M059J (cell line): ENCODE measurements around the gene NOXA1. TPM values are rescaled to one million over a fixed set of nuclear protein-coding genes. Genes with fewer than 3 reads are reported as not detected.

ENCODE experiments used
- total RNA-seq: library from RNA; depleted of rRNA; stranded (reverse); fragments of >200 nt; shearing (Covaris generic); gene quantifications from 2 replicates; pipeline ENCODE4 v1.2.3, GENCODE V29; 2014; rRNA removed

The NOXA1 gene
- total RNA-seq, 1 experiment from 2014 or later, result not detected

Other genes starting within 250 kb of the NOXA1 start
- gene ANAPC2, start 234.8 kb upstream of the NOXA1 start, total RNA-seq, result 8.6 and 17.6 TPM in 2 replicates
- gene SSNA1, start 234.7 kb upstream of the NOXA1 start, total RNA-seq, result 99.7 and 110 TPM in 2 replicates
- 4.5 and 8.5 TPM in 2 replicates for gene TPRN, start 222.7 kb upstream of the NOXA1 start, total RNA-seq
- gene TMEM203, start 217.7 kb upstream of the NOXA1 start, total RNA-seq, result 68.2 and 68.9 TPM in 2 replicates
- gene NDOR1, start 217.7 kb upstream of the NOXA1 start, total RNA-seq, result 14.9 and 17.6 TPM in 2 replicates
- 0.39 TPM in 1 of 2 replicates, not detected in the other for gene RNF208, start 201.2 kb upstream of the NOXA1 start, total RNA-seq
- 0.44 and 1.0 TPM in 2 replicates for gene CYSRT1, start 198.2 kb upstream of the NOXA1 start, total RNA-seq
- not detected in 2 replicates for gene RNF224, start 195.9 kb upstream of the NOXA1 start, total RNA-seq
- 0.10 TPM in 1 of 2 replicates, not detected in the other for gene SLC34A3, start 192.5 kb upstream of the NOXA1 start, total RNA-seq
- gene TUBB4B, start 182.1 kb upstream of the NOXA1 start, total RNA-seq, result 273 and 381 TPM in 2 replicates
- gene STPG3, start 172.1 kb upstream of the NOXA1 start, total RNA-seq, result not detected in 2 replicates
- gene NELFB, start 168.1 kb upstream of the NOXA1 start, total RNA-seq, result 41.8 and 73.9 TPM in 2 replicates
- gene TOR4A, start 145.7 kb upstream of the NOXA1 start, total RNA-seq, result 1.7 TPM in 2 replicates
- not detected in 2 replicates for gene NRARP, start 121.1 kb upstream of the NOXA1 start, total RNA-seq
- gene EXD3, start 231 bp upstream of the NOXA1 start, total RNA-seq, result 1.6 and 2.7 TPM in 2 replicates
- not detected in 2 replicates for gene ENTPD8, start 18.0 kb downstream of the NOXA1 start, total RNA-seq
- 11.8 and 24.0 TPM in 2 replicates for gene NSMF, start 35.9 kb downstream of the NOXA1 start, total RNA-seq
- 0.27 TPM in 1 of 2 replicates, not detected in the other for gene PNPLA7, start 127.0 kb downstream of the NOXA1 start, total RNA-seq
- gene MRPL41, start 128.5 kb downstream of the NOXA1 start, total RNA-seq, result 53.7 and 76.4 TPM in 2 replicates
- gene DPH7, start 155.5 kb downstream of the NOXA1 start, total RNA-seq, result 20.8 and 25.5 TPM in 2 replicates
- 20.6 and 33.0 TPM in 2 replicates for gene ZMYND19, start 167.1 kb downstream of the NOXA1 start, total RNA-seq
- 29.1 and 31.7 TPM in 2 replicates for gene ARRDC1, start 182.3 kb downstream of the NOXA1 start, total RNA-seq
- gene EHMT1, start 195.6 kb downstream of the NOXA1 start, total RNA-seq, result 24.3 and 38.4 TPM in 2 replicates